Renal cortex interstitium (tissue), 11 donors: ENCODE measurements around the gene GYS2. TPM values are rescaled to one million over a fixed set of nuclear protein-coding genes. Genes with fewer than 3 reads are reported as not detected.

Experiments used
- DNase-seq, 11 donors: peaks; one replicate each; pipeline ENCODE4 v3.0.0-alpha.2; 2013; ENCODE audit warnings: low read depth in 9 of 11, low spot score in 4 of 11; ENCODE audit errors: extremely low read depth in 1 of 11
- polyA plus RNA-seq, 3 donors: library from polyadenylated mRNA; unstranded; fragments of 120-200 nt; gene quantifications; one replicate each; pipeline ENCODE4 v1.2.1, GENCODE V29; 2013; ENCODE audit not compliant: insufficient read length in 3 of 3

GYS2 gene
- polyA plus RNA-seq, 3 donors, result 0.32 TPM; not detected in 2

GRCh38 chr12:21526721-21527345, 77.8 kb downstream of the GYS2 start:
- DNase-seq, result no peak

GRCh38 chr12:21526053-21526452, 78.6 kb downstream of the GYS2 start, which contains the start of gene SPX:
Gene SPX, plus strand, starts transcription at chr12:21526296. Its CDS starts 177 bp downstream, at chr12:21526473.
- no peak for DNase-seq

GRCh38 chr12:21523148-21523547, 81.5 kb downstream of the GYS2 start:
- no peak for DNase-seq

- DNase-seq, result no peak
Measured at GRCh38 chr12:21521541-21521940, 83.1 kb downstream of the GYS2 start.

GRCh38 chr12:21518451-21518850, 86.2 kb downstream of the GYS2 start:
- no peak for DNase-seq

GRCh38 chr12:21516281-21516680, 88.4 kb downstream of the GYS2 start:
- no peak for DNase-seq

- DNase-seq, result no peak
Measured at GRCh38 chr12:21509768-21510167, 94.9 kb downstream of the GYS2 start.

- DNase-seq, result no peak
Measured at GRCh38 chr12:21507849-21508248, 96.8 kb downstream of the GYS2 start.

- no peak for DNase-seq
Measured at GRCh38 chr12:21505888-21506287, 98.8 kb downstream of the GYS2 start.

GRCh38 chr12:21502872-21503271, 101.8 kb downstream of the GYS2 start:
- no peak for DNase-seq

GRCh38 chr12:21502164-21502496, 102.5 kb downstream of the GYS2 start:
- peak in 3 of 11 donors; percentile 8 to 22 (median 14) for DNase-seq

GRCh38 chr12:21501258-21502163, 103.1 kb downstream of the GYS2 start, which contains the start of the genes GOLT1B and RECQL:
Gene GOLT1B, plus strand, starts transcription at chr12:21501789. Its CDS starts 135 bp downstream, at chr12:21501924.
Gene RECQL, minus strand, starts transcription at chr12:21501635. Its CDS starts 2,065 bp downstream, at chr12:21499570.
- DNase-seq, result peak; percentile 93 to 99 (median 96)

GRCh38 chr12:21500786-21501257, 103.8 kb downstream of the GYS2 start:
- no peak for DNase-seq

- DNase-seq, result no peak
Measured at GRCh38 chr12:21499765-21500164, 104.9 kb downstream of the GYS2 start.

Other genes starting within 250 kb of the GYS2 start
- gene IAPP, start 231.9 kb downstream of the GYS2 start, polyA plus RNA-seq, result not detected
- gene PYROXD1, start 167.2 kb downstream of the GYS2 start, polyA plus RNA-seq, result 10 to 100 TPM; 15.3 to 23.4 (median 22.3) TPM
- 10 to 100 TPM; 27.5 to 34.4 (median 30.1) TPM for gene RECQL, start 103.2 kb downstream of the GYS2 start, polyA plus RNA-seq
- gene GOLT1B, start 103.1 kb downstream of the GYS2 start, polyA plus RNA-seq, result 10 to 100 TPM; 35.7 to 39.7 (median 36.3) TPM
- gene SPX, start 78.6 kb downstream of the GYS2 start, polyA plus RNA-seq, result 10 to 100 TPM; 13.2 to 17.0 (median 15.5) TPM
- gene LDHB, start 53.0 kb upstream of the GYS2 start, polyA plus RNA-seq, result 1,000 to 10,000 TPM; 1,291 to 1,840 (median 1,498) TPM
- 10 to 100 TPM; 20.6 to 22.9 (median 20.8) TPM for gene KCNJ8, start 169.9 kb upstream of the GYS2 start, polyA plus RNA-seq